Right lobe of liver (tissue), 4 donors: ENCODE results near the gene WNK2.

ENCODE experiments used
- POLR2A ChIP-seq: fragments of 450-650 bp; IDR thresholded peaks from one replicate; pipeline ENCODE4 v1.6.1; 2017; ENCODE audit warnings: antibody characterized with exemption, mild to moderate bottlenecking
- TF ChIP-seq, protein P1 (sequence below), 4 donors: fragments of 200-600 bp in 3 of 4; fragments of 450-650 bp in 1 of 4; IDR thresholded peaks; one replicate each; pipeline versions ENCODE4 v1.5.1 to v1.8.0; 2016 to 2022; ENCODE audit warnings: antibody characterized with exemption in 4 of 4, mild to moderate bottlenecking in 2 of 4
- donor health status: DM: no; HTN: no; CAD: no.
- donor health status: DM: no; HTN: no; CAD: no.
- donor health status: DM: no; HTN: yes; CAD: no.

GRCh38 chr9:93185266-93186214 lies 1.6 kb downstream of the WNK2 start:
- TF ChIP-seq, protein P1, sequence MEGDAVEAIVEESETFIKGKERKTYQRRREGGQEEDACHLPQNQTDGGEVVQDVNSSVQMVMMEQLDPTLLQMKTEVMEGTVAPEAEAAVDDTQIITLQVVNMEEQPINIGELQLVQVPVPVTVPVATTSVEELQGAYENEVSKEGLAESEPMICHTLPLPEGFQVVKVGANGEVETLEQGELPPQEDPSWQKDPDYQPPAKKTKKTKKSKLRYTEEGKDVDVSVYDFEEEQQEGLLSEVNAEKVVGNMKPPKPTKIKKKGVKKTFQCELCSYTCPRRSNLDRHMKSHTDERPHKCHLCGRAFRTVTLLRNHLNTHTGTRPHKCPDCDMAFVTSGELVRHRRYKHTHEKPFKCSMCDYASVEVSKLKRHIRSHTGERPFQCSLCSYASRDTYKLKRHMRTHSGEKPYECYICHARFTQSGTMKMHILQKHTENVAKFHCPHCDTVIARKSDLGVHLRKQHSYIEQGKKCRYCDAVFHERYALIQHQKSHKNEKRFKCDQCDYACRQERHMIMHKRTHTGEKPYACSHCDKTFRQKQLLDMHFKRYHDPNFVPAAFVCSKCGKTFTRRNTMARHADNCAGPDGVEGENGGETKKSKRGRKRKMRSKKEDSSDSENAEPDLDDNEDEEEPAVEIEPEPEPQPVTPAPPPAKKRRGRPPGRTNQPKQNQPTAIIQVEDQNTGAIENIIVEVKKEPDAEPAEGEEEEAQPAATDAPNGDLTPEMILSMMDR (IDR thresholded peaks at IDR 0.05): no peak
- no peak for TF ChIP-seq POLR2A
